Subcutaneous abdominal adipose tissue (tissue), 5 donors: Measurements from ENCODE around the gene KRT31.

Source experiments
- H3K27ac ChIP-seq: one replicate; pipeline ENCODE4 v1.7.0; 2013; ENCODE audit warnings: low read depth, mild to moderate bottlenecking, inconsistent platforms, low read length, moderate library complexity
- H3K27me3 ChIP-seq, 5 donors: one replicate each; pipeline ENCODE4 v1.7.0; 2013; ENCODE audit warnings: low read length in 5 of 5, inconsistent platforms in 1 of 5; ENCODE audit not compliant: control insufficient read depth in 5 of 5, insufficient read depth in 4 of 5
- H3K36me3 ChIP-seq, 5 donors: one replicate each; pipeline ENCODE4 v1.7.0; 2013; ENCODE audit warnings: low read length in 5 of 5; ENCODE audit not compliant: control insufficient read depth in 5 of 5, insufficient read depth in 5 of 5
- H3K4me1 ChIP-seq, 5 donors: one replicate each; pipeline ENCODE4 v1.7.0; 2013; ENCODE audit warnings: low read length in 5 of 5, mild to moderate bottlenecking in 3 of 5, moderate library complexity in 1 of 5; ENCODE audit not compliant: control insufficient read depth in 5 of 5, insufficient read depth in 5 of 5
- H3K4me3 ChIP-seq, 5 donors: one replicate each; pipeline ENCODE4 v1.7.0; 2013; ENCODE audit warnings: low read length in 5 of 5, low read depth in 1 of 5
- H3K9ac ChIP-seq, 5 donors: one replicate each; pipeline ENCODE4 v1.7.0; 2013; ENCODE audit warnings: low read length in 5 of 5, mild to moderate bottlenecking in 4 of 5, moderate library complexity in 3 of 5
- H3K9me3 ChIP-seq, 5 donors: one replicate each; pipeline ENCODE4 v1.7.0; 2013; ENCODE audit warnings: low read length in 5 of 5; ENCODE audit not compliant: control insufficient read depth in 5 of 5
- donor health status: healthy.
- donor health status: healthy.
- donor health status: healthy.
- donor health status: healthy.
- donor health status: healthy.

Gene KRT31

GRCh38 chr17:41419716-41420115, 22.3 kb upstream of the KRT31 start:
- Histone ChIP-seq H3K4me1 (no peaks in the 10 kb centered on the region), H3K4me3 (no peak overlapping the region), H3K9me3 (no peaks in the 10 kb centered on the region), H3K9ac (no peak overlapping the region), H3K36me3 (no peaks in the 10 kb centered on the region), H3K27me3 (peaks cover 0 to 8% (median 2%) of the 10 kb centered on the region in 5 donors), H3K27ac (no peak overlapping the region)

- Histone ChIP-seq H3K4me1 (no peaks in the 10 kb centered on the region), H3K27me3 (peaks cover 0 to 8% (median 2%) of the 10 kb centered on the region in 5 donors), H3K4me3 (no peak overlapping the region), H3K9ac (no peak overlapping the region), H3K9me3 (no peaks in the 10 kb centered on the region), H3K36me3 (no peaks in the 10 kb centered on the region), H3K27ac (no peak overlapping the region)
Observed at GRCh38 chr17:41418116-41418860, 20.9 kb upstream of the KRT31 start.

GRCh38 chr17:41417576-41418015, 20.2 kb upstream of the KRT31 start:
- peaks cover 0 to 8% (median 2%) of the 10 kb centered on the region in 5 donors for H3K27me3 ChIP-seq
- no peak overlapping the region for H3K27ac ChIP-seq
- H3K4me3 ChIP-seq: no peak overlapping the region
- no peaks in the 10 kb centered on the region for H3K4me1 ChIP-seq
- no peak overlapping the region for H3K9ac ChIP-seq
- H3K9me3 ChIP-seq: no peaks in the 10 kb centered on the region
- H3K36me3 ChIP-seq: no peaks in the 10 kb centered on the region

GRCh38 chr17:41417127-41417526, 19.7 kb upstream of the KRT31 start:
- Histone ChIP-seq H3K9ac (no peak overlapping the region), H3K4me3 (no peak overlapping the region), H3K9me3 (no peaks in the 10 kb centered on the region), H3K36me3 (no peaks in the 10 kb centered on the region), H3K4me1 (no peaks in the 10 kb centered on the region), H3K27ac (no peak overlapping the region), H3K27me3 (peaks cover 0 to 4% (median 1%) of the 10 kb centered on the region in 5 donors)

GRCh38 chr17:41416479-41416878, 19.1 kb upstream of the KRT31 start:
- H3K4me1 ChIP-seq: no peaks in the 10 kb centered on the region
- H3K36me3 ChIP-seq: no peaks in the 10 kb centered on the region
- no peak overlapping the region for H3K9ac ChIP-seq
- H3K27ac ChIP-seq: no peak overlapping the region
- H3K9me3 ChIP-seq: no peaks in the 10 kb centered on the region
- H3K4me3 ChIP-seq: no peak overlapping the region
- H3K27me3 ChIP-seq: peaks cover 0 to 2% (median 0%) of the 10 kb centered on the region in 5 donors

- H3K4me3 ChIP-seq: no peak overlapping the region
- H3K4me1 ChIP-seq: no peaks in the 10 kb centered on the region
- no peak overlapping the region for H3K27ac ChIP-seq
- peaks cover 0 to 2% (median 0%) of the 10 kb centered on the region in 5 donors for H3K27me3 ChIP-seq
- no peaks in the 10 kb centered on the region for H3K36me3 ChIP-seq
- no peak overlapping the region for H3K9ac ChIP-seq
- H3K9me3 ChIP-seq: no peaks in the 10 kb centered on the region
Observed at GRCh38 chr17:41415833-41416335, 18.5 kb upstream of the KRT31 start.

- Histone ChIP-seq H3K9me3 (no peaks in the 10 kb centered on the region), H3K27ac (no peak overlapping the region), H3K27me3 (peaks cover 0 to 2% (median 0%) of the 10 kb centered on the region in 5 donors), H3K9ac (no peak overlapping the region), H3K4me3 (no peak overlapping the region), H3K36me3 (no peaks in the 10 kb centered on the region), H3K4me1 (no peaks in the 10 kb centered on the region)
Observed at GRCh38 chr17:41415411-41415810, 18.0 kb upstream of the KRT31 start.

- Histone ChIP-seq H3K4me1 (no peaks in the 10 kb centered on the region), H3K27me3 (peaks cover 0 to 4% (median 0%) of the 10 kb centered on the region in 5 donors)
Observed at GRCh38 chr17:41413982-41414381, 16.6 kb upstream of the KRT31 start.

GRCh38 chr17:41413353-41413957, 16.0 kb upstream of the KRT31 start:
- H3K27me3 ChIP-seq: peaks cover 0 to 5% (median 3%) of the 10 kb centered on the region in 5 donors
- no peak overlapping the region for H3K27ac ChIP-seq
- H3K9me3 ChIP-seq: no peaks in the 10 kb centered on the region
- H3K36me3 ChIP-seq: no peaks in the 10 kb centered on the region
- H3K9ac ChIP-seq: no peak overlapping the region
- H3K4me3 ChIP-seq: no peak overlapping the region
- no peaks in the 10 kb centered on the region for H3K4me1 ChIP-seq

More at GRCh38 chr17:41413982-41414381, 16.6 kb upstream of the KRT31 start:
- Histone ChIP-seq H3K9ac (no peak overlapping the region), H3K27ac (no peak overlapping the region), H3K36me3 (no peaks in the 10 kb centered on the region), H3K9me3 (no peaks in the 10 kb centered on the region), H3K4me3 (no peak overlapping the region)
